ENCODE measurements around the gene CSTPP1.

GRCh38 chr11:46902694-46903093, 33.9 kb upstream of the CSTPP1 start:
- TF ChIP-seq, protein P1, sequence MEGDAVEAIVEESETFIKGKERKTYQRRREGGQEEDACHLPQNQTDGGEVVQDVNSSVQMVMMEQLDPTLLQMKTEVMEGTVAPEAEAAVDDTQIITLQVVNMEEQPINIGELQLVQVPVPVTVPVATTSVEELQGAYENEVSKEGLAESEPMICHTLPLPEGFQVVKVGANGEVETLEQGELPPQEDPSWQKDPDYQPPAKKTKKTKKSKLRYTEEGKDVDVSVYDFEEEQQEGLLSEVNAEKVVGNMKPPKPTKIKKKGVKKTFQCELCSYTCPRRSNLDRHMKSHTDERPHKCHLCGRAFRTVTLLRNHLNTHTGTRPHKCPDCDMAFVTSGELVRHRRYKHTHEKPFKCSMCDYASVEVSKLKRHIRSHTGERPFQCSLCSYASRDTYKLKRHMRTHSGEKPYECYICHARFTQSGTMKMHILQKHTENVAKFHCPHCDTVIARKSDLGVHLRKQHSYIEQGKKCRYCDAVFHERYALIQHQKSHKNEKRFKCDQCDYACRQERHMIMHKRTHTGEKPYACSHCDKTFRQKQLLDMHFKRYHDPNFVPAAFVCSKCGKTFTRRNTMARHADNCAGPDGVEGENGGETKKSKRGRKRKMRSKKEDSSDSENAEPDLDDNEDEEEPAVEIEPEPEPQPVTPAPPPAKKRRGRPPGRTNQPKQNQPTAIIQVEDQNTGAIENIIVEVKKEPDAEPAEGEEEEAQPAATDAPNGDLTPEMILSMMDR (IDR thresholded peaks at IDR 0.05): no peak
- TF ChIP-seq POLR2A (IDR thresholded peaks at IDR 0.05): no peak
- no peak for TF ChIP-seq POLR2AphosphoS5 (IDR thresholded peaks at IDR 0.05)
